Measurements from ENCODE around the gene CDH2.
A peak's percentile ranks its signal among the peaks of the same experiment; 100 is the strongest.

GRCh38 chr18:28176948-28177827 lies at the start of gene CDH2:
- TF ChIP-seq, protein P1, sequence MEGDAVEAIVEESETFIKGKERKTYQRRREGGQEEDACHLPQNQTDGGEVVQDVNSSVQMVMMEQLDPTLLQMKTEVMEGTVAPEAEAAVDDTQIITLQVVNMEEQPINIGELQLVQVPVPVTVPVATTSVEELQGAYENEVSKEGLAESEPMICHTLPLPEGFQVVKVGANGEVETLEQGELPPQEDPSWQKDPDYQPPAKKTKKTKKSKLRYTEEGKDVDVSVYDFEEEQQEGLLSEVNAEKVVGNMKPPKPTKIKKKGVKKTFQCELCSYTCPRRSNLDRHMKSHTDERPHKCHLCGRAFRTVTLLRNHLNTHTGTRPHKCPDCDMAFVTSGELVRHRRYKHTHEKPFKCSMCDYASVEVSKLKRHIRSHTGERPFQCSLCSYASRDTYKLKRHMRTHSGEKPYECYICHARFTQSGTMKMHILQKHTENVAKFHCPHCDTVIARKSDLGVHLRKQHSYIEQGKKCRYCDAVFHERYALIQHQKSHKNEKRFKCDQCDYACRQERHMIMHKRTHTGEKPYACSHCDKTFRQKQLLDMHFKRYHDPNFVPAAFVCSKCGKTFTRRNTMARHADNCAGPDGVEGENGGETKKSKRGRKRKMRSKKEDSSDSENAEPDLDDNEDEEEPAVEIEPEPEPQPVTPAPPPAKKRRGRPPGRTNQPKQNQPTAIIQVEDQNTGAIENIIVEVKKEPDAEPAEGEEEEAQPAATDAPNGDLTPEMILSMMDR (IDR thresholded peaks at IDR 0.05; ENCODE audit: poor library complexity, severe bottlenecking) = peak; percentile 67
- TF ChIP-seq POLR2AphosphoS5 (IDR thresholded peaks at IDR 0.05) (peak; percentile 95), SMC3 (conservative IDR thresholded peaks at IDR 0.05; ENCODE audit: poor library complexity) (peak; percentile 70), EZH2 (IDR thresholded peaks at IDR 0.05; ENCODE audit: borderline replicate concordance, insufficient read depth, low read length, poor library complexity, severe bottlenecking) (no peak), TAF1 (IDR thresholded peaks at IDR 0.05; ENCODE audit: low read depth) (peak; percentile 87), EP300 (conservative IDR thresholded peaks at IDR 0.05; ENCODE audit: poor library complexity, severe bottlenecking) (peak; percentile 47)
- TF ChIP-seq, protein P2, sequence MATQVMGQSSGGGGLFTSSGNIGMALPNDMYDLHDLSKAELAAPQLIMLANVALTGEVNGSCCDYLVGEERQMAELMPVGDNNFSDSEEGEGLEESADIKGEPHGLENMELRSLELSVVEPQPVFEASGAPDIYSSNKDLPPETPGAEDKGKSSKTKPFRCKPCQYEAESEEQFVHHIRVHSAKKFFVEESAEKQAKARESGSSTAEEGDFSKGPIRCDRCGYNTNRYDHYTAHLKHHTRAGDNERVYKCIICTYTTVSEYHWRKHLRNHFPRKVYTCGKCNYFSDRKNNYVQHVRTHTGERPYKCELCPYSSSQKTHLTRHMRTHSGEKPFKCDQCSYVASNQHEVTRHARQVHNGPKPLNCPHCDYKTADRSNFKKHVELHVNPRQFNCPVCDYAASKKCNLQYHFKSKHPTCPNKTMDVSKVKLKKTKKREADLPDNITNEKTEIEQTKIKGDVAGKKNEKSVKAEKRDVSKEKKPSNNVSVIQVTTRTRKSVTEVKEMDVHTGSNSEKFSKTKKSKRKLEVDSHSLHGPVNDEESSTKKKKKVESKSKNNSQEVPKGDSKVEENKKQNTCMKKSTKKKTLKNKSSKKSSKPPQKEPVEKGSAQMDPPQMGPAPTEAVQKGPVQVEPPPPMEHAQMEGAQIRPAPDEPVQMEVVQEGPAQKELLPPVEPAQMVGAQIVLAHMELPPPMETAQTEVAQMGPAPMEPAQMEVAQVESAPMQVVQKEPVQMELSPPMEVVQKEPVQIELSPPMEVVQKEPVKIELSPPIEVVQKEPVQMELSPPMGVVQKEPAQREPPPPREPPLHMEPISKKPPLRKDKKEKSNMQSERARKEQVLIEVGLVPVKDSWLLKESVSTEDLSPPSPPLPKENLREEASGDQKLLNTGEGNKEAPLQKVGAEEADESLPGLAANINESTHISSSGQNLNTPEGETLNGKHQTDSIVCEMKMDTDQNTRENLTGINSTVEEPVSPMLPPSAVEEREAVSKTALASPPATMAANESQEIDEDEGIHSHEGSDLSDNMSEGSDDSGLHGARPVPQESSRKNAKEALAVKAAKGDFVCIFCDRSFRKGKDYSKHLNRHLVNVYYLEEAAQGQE (IDR thresholded peaks at IDR 0.05; ENCODE audit: borderline replicate concordance) = peak; percentile 85
